Chondrocyte (in vitro differentiated cells): ENCODE measurements around the gene PTPRH. TPM values are rescaled to one million over a fixed set of nuclear protein-coding genes. Genes with fewer than 3 reads are reported as not detected.

Source experiments
- DNase-seq: peaks from one replicate; pipeline ENCODE4 v3.0.0; 2021; ENCODE audit warnings: mixed read lengths, low spot score
- H3K27ac Mint-ChIP-seq: one replicate; pipeline ENCODE4 v1.8.0; 2021; ENCODE audit warnings: mild to moderate bottlenecking, moderate library complexity, mixed read lengths; ENCODE audit not compliant: unreplicated experiment
- H3K27me3 Mint-ChIP-seq: 2 replicates; pipeline ENCODE4 v1.8.0; 2021; ENCODE audit warnings: low read depth, mixed read lengths
- H3K36me3 Mint-ChIP-seq: 2 replicates; pipeline ENCODE4 v1.8.0; 2021; ENCODE audit warnings: low read depth, mixed read lengths
- H3K4me1 Mint-ChIP-seq: 2 replicates; pipeline ENCODE4 v1.8.0; 2021; ENCODE audit warnings: low read depth, mild to moderate bottlenecking, mixed read lengths
- H3K4me3 Mint-ChIP-seq: one replicate; pipeline ENCODE4 v1.8.0; 2021; ENCODE audit warnings: mild to moderate bottlenecking, moderate library complexity, mixed read lengths; ENCODE audit not compliant: unreplicated experiment
- H3K9me3 Mint-ChIP-seq: 2 replicates; pipeline ENCODE4 v1.8.0; 2021; ENCODE audit warnings: low read depth, mixed read lengths
- CTCF ChIP-seq: fragments of 200-600 bp; sonication (generic); IDR thresholded peaks from 2 replicates; pipeline ENCODE4 v1.5.0; 2021; ENCODE audit warnings: antibody characterized with exemption, mild to moderate bottlenecking, moderate library complexity
- total RNA-seq: library from RNA; stranded (reverse); gene quantifications from 3 replicates; pipeline ENCODE4 v1.2.1, GENCODE V29; 2021

Gene PTPRH
- total RNA-seq, 1 donor from 2014 or later = 0.42 TPM

- Mint-ChIP-seq H3K4me1 (peaks cover 20% of the 10 kb centered on the region), H3K27me3 (peaks cover 36% of the 10 kb centered on the region), H3K4me3 (no peak overlapping the region), H3K27ac (no peak overlapping the region), H3K36me3 (no peaks in the 10 kb centered on the region), H3K9me3 (no peaks in the 10 kb centered on the region)
- DNase-seq = no peak
- no peak for TF ChIP-seq CTCF
Measured at GRCh38 chr19:55171440-55171839, 37.9 kb downstream of the PTPRH start.

- no peak for DNase-seq
- TF ChIP-seq CTCF = no peak
- Mint-ChIP-seq H3K27me3 (peaks cover 31% of the 10 kb centered on the region), H3K27ac (no peak overlapping the region), H3K4me3 (no peak overlapping the region), H3K4me1 (peaks cover 21% of the 10 kb centered on the region), H3K36me3 (no peaks in the 10 kb centered on the region), H3K9me3 (no peaks in the 10 kb centered on the region)
Measured at GRCh38 chr19:55169136-55169535, 40.2 kb downstream of the PTPRH start.

- H3K27me3 Mint-ChIP-seq = peaks cover 25% of the 10 kb centered on the region
- no peak for TF ChIP-seq CTCF
Measured at GRCh38 chr19:55166530-55167268, 42.6 kb downstream of the PTPRH start, which contains the start of gene DNAAF3. Gene DNAAF3 (minus strand): TSS chr19:55166613. CDS start chr19:55166413, 200 bp downstream.

GRCh38 chr19:55165952-55166529 is 43.3 kb downstream of the PTPRH start:
- peak overlapping the region; percentile 96 for H3K4me3 Mint-ChIP-seq

More at GRCh38 chr19:55166530-55167268, 42.6 kb downstream of the PTPRH start, which contains the start of gene DNAAF3:
- H3K36me3 Mint-ChIP-seq = no peaks in the 10 kb centered on the region
- peak within 1 kb of the TSS; percentile 92 for H3K27ac Mint-ChIP-seq
- H3K9me3 Mint-ChIP-seq = no peaks in the 10 kb centered on the region
- H3K4me3 Mint-ChIP-seq = peak within 1 kb of the TSS; percentile 96
- peaks cover 9% of the 10 kb centered on the region for H3K4me1 Mint-ChIP-seq
- DNase-seq = peak; percentile 95

More at GRCh38 chr19:55165952-55166529, 43.3 kb downstream of the PTPRH start:
- H3K36me3 Mint-ChIP-seq = no peaks in the 10 kb centered on the region
- peaks cover 9% of the 10 kb centered on the region for H3K4me1 Mint-ChIP-seq
- H3K27ac Mint-ChIP-seq = peak overlapping the region; percentile 92
- H3K9me3 Mint-ChIP-seq = no peaks in the 10 kb centered on the region
- peak; percentile 89 for TF ChIP-seq CTCF
- peaks cover 19% of the 10 kb centered on the region for H3K27me3 Mint-ChIP-seq
- no peak for DNase-seq
